Activated CD4-positive, CD25-positive, alpha-beta regulatory T cell treated with anti-CD3 and anti-CD28 coated beads, Interleukin-2, amount 50 U/mL, for 16 hours (primary cell): ENCODE results near the gene RERE.

Source experiments
- DNase-seq: peaks from one replicate; pipeline ENCODE4 v3.0.0-alpha.2; 2020; ENCODE audit warnings: low read depth, low spot score

The RERE gene

DNA sequence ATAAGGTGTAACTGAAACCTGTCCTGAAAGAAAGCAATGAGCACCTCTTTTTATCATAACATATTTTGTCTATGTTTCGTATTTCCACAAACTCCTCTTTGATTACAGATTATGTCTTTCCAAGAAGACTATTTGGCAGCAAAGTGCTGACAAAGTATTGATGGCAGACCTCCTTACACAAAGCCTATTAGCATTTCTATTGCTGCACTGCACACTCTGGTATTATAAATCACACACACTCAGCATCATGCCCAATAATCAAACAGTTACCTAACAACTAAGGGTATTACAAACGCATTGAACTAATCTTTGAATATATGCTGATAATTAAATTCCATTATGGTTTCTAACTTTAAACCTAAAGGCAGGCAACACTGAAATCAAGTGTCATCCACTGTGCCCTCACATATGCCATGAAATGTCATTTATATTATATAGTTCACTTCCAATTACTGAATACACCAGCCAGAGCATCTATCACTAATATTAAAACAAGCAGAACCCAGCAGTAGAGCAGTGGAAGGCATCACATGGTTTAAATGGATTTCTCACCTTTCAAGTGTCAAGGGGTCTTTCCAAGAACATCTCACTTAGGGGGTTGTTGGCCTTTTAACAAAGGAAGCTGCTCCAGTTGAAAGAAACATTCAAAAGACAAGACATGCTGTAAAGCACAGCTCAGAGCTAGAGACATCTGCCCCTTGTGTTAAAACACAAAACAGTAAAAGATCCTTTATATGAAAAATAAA is 239.1 kb downstream of the RERE start:
- no peak for DNase-seq

DNA sequence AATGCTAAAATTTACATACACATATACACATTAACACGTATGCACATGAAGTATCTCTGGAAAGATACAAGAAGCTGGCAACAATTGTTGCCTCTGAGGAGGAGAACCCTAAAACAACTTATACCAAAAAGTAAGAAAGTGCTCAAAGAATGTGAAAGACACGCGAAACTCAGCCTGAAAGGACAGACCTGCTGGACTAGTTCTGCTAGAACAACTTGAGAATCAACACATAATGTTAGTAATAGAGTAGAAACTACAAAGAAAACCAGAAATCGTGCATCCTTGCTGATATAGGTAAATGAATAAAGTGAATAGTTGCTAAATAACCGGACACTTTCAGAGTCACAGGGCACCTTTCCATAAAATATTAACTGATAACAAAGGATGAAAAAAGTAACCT is 242.5 kb downstream of the RERE start:
- no peak for DNase-seq

- DNase-seq: no peak
Measured at GRCh38 chr1:8572106-8572505, 245.3 kb downstream of the RERE start.

DNA sequence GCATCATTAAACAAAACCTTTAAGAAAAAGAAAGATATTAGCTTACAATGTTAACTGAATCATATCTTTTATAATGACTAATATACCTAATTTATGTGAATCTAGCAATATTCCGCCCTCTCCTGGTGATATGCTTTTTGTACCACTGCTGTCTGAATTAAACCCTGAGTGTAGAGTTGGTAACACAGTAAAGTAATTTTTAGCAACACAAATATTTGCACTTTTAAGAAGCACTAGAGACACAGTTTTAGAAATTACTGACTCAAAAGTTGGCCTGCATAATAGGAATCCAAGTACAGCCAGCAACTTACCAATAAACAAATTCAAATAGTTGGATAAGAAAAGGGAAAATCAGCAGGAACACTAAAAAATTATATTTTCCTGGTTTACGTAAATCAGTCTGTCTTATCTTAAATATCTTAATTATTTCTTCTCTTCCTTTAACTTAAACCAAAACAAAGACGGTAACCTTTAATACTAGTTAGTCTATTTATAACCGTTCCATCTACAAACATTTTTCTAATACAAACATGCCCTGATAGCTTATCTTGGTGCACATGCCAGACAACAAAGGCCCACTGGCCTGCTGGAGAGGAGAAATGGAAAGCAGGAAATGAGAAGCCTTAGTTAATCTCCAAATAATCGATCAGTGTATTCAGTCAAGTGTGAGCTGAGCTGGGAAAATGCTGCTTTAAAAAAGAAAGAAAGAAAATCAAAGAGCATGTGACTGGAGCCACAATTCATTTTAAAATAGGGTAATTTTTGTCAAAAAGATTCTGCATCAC is 246.0 kb downstream of the RERE start:
- no peak for DNase-seq

DNA sequence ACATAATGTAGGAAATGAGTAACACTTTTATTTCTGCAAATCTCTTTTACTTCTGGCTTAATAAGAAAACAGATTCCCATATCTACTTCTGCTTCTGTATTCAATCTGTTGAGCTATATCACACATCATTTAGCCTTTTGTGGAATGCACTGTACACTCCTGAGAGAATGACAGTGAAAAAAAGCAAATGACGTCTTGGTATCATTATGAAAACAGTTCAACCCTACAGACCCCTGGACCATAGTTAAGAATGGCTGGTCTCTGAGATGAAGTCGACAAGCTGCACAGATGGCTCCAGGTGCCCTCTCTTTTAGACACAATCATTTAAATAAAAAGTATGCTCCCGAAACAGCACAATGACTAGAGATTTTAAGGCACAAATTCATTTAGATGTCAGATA is 247.0 kb downstream of the RERE start:
- no peak for DNase-seq

DNA sequence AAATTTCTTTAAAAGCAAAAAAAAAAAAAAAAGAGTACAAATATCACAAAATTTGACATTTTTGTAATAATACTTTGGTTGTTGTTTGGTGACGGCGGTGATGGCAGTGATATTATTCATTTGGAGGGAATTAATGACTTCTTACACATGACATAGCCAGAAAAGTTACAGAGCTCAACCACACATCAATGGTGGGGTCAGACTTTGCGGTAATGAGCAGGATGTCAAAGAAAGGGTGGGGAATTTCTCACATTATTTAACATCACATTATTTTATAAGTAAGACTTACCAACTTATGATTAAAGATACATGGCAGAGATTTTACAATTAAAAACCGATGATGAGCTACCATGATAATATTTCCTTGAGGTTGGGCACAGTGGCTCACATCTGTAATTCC is 248.2 kb downstream of the RERE start:
- DNase-seq: no peak

- DNase-seq: no peak
Measured at GRCh38 chr1:8568837-8569236, 248.6 kb downstream of the RERE start.

DNA sequence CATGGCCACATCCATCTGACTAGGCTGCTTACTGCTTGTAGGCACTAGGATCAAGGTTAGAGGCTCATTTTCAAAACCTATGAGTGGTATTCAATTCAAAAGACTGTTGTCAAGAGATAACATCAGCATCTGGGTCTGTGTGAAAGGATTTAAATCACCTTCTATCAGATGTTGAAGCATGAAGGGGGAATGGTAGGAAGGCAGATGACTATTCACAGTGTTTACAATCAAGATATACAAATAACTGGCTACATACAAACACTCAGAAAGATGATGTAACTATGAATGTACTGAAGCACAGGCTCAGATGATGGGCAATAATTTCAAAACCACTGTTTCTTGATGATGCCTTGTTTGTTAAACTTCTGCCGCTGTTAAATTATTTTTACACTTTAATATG is 250.3 kb downstream of the RERE start:
- no peak for DNase-seq

- no peak for DNase-seq
Measured at GRCh38 chr1:8565802-8566201, 251.6 kb downstream of the RERE start.

DNA sequence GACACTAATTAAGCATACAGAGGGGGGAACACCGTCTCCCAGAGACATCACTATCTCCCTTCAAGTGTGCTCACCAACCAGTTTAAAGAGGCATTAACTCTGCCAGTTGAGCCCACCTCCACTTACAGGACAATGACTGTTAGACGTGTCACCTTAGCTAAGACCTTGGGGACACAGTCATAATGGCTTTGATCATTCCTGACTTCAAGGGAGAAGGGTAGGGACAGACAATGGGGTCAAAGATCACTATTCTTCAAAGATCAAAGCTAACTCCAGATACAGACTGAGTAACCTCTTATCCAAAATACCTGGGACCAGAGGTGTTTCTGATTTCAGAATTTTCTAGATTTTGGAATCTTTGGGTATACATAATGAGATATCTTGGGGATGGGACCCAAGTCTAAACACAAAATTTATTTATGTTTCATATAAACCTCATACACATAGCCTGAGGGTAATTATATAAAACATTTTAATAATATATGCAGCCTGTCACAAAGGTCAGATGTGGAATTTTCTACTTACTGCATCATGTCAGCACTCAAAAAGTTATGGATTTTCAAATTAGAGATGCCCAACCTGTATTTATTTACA is 253.4 kb downstream of the RERE start:
- no peak for DNase-seq

DNA sequence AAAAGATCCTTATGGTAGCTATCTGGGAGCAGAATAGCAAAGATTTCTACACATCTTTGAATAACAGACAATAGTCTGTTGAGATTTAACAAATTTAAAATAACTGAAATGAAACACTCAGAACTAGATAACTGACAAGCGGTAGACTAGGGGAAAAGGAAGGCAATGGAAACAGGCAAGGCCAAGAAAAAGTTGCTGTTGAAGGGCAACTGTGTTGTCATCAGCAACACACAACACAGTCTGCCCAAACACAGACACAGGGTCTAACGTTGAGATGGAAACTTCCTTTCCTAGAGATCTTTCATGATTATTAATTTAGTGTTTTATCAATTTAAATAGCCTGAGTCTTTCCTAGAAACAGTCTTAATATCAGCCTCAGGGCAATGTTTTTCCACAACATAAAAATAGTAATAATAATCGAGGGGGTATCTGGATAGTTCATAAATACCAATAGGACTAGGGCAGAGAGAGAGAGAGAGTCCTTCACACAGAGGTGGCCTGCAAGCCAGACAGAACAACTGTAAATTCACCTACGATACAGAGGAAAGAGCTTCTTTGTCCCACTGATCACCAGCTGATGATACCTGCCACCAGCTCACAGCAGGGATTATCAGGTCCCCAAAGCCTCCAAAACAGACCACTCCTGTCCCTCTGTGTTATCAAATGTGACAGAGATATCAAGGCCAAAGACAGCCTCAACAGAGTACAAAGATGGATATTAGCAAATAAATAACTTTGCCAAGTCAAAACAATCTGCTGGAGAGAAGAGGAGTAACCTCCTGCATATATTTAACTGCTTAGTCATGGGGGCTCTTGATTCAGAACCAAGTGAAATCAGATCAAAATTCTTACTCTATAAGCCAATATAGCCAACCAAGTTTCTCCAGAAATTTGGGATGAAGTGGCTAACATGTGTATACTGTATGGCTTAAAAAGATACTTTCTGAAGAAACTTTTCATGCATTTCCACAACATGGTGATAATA is 254.3 kb downstream of the RERE start:
- no peak for DNase-seq

- no peak for DNase-seq
Measured at GRCh38 chr1:8562222-8562621, 255.2 kb downstream of the RERE start.

- no peak for DNase-seq
Measured at GRCh38 chr1:8560611-8561544, 256.6 kb downstream of the RERE start.

DNA sequence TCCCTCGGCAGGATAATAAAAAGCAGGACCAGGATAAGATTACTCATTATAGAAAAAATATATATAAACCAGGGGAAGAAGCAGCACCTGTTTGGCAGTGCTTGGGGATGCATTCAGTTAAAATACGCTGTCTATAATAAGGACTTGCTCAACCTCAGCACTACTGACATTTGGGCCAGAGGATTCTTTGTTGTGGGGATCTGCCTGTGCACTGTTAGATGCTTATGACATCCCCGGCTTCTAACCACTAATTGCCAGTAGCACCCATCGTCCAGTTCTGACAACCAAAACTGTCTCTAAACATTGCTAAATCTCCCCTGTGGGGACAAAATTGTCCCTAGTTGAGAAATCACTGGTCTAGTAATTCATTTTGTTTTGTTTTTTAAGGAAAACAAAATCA is 257.4 kb downstream of the RERE start:
- no peak for DNase-seq

GRCh38 chr1:8555582-8555981 is 261.9 kb downstream of the RERE start:
- DNase-seq: no peak

GRCh38 chr1:8554956-8555534 is 262.4 kb downstream of the RERE start:
- no peak for DNase-seq

DNA sequence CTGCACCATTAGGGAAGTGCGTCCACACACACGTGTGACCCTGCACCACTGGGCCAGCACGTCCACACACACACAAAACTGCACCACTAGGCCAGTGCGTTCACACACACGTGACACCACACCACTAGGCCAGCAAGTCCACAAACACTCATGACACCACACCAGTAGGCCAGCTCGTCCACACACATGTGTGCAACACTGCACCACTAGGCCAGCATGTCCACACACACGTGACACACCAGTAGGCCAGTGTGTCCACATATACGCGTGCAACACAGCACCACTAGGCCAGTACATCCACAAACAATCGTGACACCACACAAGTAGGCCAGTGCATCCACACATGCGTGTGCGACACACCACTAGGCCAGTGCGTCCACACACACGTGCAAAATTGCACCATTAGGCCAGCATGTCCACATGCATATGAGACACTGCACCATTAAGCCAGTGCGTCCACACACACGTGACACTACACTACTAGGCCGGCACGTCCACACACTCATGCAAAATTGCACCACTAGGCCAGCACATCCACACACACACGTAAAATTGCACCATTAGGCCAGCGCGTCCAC is 264.5 kb downstream of the RERE start:
- no peak for DNase-seq

DNA sequence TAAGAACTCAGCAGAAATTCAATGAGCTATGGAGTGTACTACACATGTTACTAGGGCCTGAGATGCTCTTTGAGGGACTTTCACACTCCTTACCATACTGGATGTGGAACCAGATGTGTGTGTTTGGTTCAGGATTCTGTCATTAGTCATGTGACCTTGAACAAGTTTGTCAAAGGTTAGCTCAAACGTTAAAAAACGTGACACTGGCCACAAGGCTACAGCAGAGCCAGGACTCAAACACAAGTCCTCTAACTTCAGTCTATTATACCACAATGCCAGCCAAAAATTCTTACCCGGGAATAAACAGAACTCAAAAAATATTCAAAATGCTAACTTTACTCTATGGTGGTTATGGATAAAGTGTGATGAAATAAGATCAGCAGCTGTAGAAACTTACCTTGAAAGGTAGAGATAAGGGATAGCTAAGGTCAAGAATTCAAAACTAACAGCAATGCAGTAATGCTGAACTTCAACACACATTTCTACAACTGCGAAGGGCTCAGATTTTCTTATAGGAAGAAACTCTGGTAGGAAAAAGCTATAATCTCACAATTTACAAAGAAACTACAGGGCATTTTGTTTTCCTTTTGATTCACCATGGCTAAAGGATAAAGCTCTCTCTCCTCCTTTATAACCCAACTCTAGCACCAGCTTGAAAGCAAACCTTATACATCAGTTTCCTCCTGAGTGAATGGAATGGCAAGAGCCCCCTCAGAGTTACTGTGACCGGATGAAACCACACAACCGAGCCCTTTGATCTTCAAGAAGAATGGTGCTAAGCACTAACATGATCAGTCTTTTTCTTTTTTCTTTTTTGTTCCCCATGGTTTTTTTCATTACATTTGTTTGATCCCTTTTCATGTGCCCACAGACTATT is 265.6 kb downstream of the RERE start:
- DNase-seq: no peak

GRCh38 chr1:8551057-8551456 is 266.4 kb downstream of the RERE start:
- no peak for DNase-seq
